ENCODE data around the gene MSI2.
A peak's percentile ranks its signal among the peaks of the same experiment; 100 is the strongest.

The MSI2 gene

DNA sequence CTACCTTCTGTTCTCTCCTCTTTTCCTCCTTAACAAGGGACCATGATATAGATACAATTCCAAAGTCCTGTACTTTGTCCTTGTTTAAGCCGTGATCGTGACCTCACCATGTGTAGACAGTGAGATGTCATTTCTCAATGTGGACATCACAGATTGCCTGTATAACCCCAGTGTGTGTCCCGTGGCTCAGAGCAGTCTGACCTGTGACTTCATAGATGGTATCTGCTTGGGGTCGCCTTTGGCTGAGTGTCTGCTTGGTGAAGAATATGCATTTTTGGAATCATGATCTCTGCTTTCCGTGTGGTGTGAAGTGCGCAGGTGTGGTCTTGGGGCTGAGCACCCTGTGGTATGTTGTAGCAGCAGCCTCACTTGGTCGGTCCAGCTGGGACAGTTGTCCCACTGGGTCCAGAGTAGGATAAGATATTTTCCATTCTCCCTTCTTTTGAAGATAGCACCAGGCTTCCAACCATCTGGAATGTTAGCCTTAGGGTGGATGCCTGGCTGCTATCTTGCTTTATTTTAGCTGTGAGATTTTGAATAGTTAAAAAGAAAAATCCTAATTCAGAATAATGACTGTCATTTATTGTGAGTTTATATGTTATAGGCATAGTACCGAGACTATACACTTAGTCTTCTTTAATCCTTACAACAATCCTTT lies 13.4 kb downstream of the MSI2 start:
- no peak for DNase-seq (ENCODE audit: low read depth in 4 of 4, low spot score in 1 of 4)

DNA sequence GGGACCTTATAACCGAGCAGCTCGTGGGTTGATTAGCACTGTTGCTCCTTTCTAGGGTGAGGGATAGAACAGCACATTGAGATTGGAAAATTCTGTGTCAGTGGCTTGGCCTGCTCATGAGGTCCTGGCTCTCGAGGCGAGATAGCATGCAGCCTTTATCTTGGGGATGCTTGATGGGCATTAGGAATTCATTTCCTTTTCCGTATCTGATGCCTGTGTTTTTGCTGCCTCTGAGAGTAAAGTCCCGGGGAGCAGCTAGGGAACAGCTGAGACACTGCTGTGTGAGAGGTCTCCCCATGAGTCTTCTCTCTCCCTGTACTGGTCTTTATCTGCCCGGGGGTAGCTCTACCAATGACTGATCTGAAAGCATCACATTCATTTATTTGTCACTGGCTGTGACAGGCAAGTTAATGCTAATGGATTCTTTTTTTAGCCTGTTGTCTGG lies 14.5 kb downstream of the MSI2 start:
- no peak for DNase-seq (ENCODE audit: low read depth in 4 of 4, low spot score in 1 of 4)

DNA sequence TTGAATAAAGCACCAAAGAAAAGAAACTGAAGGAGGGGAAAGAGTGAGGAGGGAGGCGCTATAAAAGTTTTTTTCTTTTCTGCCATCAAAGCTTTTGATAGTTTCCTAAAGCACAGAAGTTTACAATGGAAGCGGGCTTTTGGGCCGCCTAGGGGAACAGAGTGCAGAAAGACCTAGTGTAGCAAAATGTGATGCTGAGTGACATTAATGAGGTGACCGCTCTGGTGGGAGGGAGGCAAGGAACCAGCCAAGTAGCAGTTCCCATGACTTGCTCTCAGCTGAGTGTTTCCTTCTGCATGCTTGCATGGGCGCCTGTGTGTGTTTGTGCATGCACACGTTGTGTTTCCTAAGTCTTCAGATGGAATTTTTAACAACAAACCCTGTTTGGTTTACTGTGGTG lies 15.5 kb downstream of the MSI2 start:
- DNase-seq (ENCODE audit: low read depth in 4 of 4, low spot score in 1 of 4) = no peak

DNA sequence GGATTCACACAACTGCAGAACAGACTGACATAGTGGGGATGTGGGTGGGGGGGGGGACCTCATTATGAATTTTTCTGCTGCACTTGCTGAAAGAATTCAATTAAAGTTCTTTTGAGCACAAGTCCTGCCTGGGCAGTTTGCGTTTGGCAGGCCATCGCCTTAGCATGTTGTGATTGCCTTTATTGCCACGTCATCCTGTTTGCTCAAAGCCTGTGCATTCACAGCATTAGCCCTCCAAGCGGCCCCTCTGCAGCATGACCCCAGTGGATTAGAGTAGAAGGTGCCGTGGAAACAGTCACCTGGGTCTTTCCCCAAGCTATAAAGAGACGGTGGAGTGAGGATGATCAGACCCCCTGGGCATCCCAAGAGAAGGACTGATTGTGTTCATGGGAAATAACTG lies 17.2 kb downstream of the MSI2 start:
- DNase-seq (ENCODE audit: low read depth in 4 of 4, low spot score in 1 of 4) = no peak

DNA sequence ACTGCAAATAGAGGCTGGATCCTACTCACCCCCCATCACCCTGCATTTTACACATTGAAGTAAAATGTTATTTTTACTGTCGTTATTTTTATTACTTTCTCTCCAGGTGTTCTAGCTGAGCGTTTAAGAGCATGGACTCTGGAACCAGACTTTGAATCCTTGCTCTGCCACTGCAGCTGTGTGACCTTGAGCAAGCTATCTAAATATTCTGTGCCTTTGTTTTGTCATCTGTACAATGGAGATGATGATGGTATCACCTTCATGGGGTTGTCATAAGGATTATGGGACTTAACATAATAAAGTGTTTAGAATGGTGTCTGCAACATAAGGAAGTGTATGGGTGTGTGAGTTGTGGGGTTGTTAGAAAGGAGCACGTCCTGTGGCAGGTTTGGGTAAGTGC lies 17.8 kb downstream of the MSI2 start:
- no peak for DNase-seq (ENCODE audit: low read depth in 4 of 4, low spot score in 1 of 4)

DNA sequence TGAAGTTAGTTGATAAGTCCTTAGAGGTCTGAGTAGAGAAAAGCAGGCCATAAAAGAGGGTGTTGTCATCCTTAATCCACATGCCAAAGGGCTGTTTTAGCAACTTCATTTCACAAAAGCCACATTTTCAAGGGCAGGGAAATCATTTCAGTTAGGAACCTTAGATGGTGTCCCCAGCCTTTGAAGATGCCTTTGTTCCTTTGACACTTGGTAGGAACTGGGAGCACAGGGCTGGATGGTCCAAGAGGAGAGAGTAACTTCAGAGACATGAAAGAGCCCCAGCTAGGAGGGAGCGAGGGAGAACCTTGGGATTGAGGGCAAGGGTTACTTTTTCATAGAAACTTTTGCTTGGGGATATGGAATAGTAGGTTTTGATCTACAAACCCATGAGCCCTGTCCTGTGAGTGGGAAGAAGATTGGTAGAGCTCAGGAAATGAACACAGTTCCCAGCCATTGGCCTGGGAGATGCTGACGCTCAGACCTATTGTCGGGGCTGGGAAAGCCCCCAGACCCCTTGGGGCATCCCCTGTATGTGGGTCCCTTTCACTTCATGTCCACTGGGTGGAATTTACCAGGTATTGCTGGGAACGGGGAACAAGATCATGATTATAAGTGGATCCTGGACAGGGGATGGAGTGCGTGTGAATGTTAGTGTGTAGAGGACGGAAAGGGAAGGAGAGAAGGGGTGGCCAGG lies 18.9 kb downstream of the MSI2 start:
- DNase-seq (ENCODE audit: low read depth in 4 of 4, low spot score in 1 of 4) = no peak

DNA sequence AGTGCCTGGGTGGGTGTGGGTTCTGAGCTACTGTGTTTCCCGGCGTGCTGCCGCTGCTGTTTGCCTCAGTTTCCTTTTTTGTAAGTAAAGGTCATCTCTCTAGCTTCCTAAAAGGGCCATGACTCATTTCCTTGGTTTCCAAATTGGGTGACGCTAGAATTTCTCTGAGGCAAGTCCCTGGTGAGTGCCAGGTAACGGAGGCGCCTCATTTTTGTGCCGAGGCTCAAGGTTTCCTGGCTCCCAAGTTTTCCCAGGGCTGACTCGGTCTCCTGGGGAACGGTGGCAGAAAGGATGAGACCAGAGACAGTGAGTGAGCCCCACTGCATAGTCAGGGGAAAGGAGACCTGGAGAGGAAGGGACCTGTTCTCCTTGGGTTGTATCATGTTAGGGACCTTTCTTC lies 20.3 kb downstream of the MSI2 start:
- DNase-seq (ENCODE audit: low read depth in 4 of 4, low spot score in 1 of 4) = no peak

DNA sequence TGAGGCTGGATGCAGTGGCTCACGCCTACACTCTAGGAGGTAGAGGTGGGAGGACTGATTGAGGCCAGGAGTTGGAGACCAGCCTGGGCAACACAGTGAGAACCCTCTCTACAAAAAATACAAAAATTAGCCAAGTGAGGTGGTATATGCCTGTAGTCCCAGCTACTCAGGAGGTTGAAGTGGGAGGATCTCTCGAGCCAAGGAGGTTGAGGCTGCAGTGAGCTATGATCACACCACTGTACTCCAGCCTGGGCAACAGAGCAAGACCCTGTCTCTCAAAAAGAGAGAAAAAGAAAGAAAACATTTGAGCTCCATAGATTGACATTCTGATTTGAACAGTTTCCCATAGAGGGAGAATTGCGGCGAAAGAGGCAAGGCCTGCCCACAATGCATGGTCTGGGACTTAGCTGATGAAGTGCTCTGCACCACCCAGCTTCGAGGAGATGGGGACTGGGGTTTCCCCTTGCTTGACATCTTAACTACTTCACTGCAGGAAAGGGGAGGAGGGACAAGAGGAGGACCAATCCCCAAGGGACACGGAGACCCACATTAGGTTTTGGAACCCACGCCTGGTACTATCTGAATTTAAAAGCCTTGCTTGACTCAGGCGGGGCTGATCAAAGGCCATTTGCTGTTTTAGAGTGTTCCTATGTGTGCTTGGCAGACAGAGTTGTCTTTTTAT lies 21.7 kb downstream of the MSI2 start:
- DNase-seq (ENCODE audit: low read depth in 4 of 4, low spot score in 1 of 4) = no peak

DNA sequence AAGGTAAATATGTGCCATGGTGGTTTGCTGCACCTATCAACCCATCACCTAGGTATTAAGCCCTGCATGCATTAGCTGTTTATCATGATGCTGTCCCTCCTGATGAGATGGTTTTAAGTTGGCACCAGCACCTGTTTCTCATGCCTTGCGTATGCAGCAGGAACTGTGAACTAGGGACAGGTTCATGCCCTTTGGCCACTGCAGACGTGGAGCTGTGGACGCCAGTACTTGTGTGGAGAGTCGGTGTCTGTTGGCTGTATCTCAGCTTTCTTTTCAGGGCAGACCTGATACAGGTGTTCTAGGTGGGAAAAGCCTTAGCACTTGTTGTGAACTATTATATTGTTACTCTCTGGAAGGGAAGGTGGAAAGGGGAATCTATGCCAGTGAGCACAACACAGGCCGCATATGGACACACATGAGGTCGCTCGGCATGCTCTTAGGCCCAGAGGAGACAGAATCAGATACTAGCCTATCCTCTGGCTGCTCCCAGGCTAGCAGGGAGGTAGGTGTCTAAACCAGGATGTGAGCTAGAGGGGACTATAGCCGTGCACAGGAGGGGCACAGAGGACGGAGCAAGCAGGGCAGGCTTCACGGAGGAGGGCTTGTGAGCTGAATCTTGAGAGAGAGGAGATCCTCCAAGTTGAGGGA lies 22.5 kb downstream of the MSI2 start:
- no peak for DNase-seq (ENCODE audit: low read depth in 4 of 4, low spot score in 1 of 4)

DNA sequence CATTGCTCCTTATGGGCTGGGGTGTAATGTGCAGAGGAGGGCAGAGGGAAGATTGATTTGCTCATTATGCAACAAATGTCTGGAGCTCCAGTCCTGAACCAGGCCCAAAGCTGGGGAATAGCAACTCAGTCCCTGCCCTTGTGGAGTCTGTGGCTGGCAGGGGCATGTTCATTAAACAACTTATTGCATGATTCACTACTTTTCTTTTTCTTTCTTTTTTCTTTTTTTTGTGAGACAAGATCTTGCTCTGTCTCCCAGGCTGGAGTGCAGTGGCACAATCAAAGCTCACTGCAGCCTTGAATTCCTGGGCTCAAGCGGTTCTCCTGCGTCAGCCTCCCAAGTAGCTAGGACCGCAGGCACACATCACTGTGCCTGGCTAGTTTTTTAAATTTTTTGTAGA lies 23.1 kb downstream of the MSI2 start:
- no peak for DNase-seq (ENCODE audit: low read depth in 4 of 4, low spot score in 1 of 4)

DNA sequence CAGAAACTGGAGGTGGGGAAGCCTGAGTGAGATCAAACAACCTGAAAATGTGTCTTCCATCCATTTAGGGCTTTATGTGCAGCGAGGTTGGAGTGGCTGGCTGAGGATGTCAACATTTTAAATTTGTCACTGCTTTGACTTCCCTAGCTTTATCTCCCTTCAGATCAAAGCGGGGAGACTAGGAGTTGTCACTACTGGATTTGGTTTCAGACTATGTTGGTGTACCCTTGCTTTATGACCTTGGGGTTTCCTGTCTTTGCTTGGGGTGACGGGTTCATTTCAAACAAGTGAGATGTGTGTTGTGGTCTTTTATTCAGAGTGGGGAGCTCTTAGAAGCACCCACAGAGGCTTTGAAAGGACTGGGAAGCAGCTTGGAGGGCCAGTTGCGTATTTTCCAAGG lies 25.6 kb downstream of the MSI2 start:
- no peak for DNase-seq (ENCODE audit: low read depth in 4 of 4, low spot score in 1 of 4)

DNA sequence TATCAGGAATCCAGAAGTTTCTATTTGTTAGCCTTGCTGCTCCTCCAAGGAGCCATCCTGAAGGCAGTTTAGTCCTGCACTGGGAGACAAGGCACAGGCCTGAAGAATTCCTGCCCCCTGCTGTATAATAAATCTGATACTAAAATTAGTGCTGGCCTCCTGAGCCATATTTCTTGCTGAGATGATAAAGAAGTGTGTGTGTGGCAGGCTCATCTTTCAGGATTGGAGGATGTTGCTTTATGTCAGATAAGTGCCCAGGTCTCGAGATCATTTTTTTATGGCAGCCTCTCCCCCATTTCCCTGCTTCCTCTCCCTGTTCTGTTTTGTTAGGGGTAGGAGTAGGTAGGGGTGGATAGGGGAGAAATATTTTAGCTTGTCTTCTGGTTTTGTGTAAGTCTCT lies 26.0 kb downstream of the MSI2 start:
- DNase-seq (ENCODE audit: low read depth in 4 of 4, low spot score in 1 of 4) = no peak

DNA sequence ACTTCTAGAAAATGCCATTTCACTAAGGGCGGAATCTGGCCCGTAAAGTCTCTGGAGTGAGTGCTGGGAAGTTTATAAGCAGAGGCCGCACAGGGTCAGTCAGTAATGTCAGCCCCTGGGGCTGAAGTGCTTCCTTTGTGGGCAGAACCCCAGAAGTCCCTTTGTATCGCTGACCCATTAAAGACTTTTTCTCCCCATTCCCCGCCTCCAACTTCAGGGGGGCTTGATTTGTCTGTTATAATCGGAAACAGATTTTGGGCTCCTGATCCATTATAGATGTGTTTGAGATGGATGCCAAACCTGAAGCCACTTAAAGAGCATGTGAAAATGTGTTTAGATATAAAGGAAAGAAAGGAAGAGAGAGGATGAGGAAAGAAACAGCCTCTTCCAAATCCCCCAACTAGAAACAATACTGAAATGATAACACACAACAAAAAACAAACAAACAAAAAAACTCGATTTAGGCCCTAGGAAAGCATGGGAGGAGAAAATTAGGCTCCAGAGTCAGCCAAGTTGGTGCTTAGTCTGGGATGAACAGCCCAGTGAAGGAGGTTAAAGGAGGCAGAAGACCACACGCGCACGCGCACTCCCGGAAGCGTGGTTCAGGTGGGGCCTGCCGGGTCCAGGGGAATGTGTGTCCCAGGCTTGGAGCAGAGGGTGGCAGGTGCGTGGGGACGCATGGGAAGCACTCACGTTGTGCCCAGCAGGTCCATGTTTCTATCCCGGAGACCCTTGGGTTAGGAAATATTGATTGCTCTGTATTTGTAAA lies 27.1 kb downstream of the MSI2 start:
- DNase-seq (ENCODE audit: low read depth in 4 of 4, low spot score in 1 of 4) = no peak

DNA sequence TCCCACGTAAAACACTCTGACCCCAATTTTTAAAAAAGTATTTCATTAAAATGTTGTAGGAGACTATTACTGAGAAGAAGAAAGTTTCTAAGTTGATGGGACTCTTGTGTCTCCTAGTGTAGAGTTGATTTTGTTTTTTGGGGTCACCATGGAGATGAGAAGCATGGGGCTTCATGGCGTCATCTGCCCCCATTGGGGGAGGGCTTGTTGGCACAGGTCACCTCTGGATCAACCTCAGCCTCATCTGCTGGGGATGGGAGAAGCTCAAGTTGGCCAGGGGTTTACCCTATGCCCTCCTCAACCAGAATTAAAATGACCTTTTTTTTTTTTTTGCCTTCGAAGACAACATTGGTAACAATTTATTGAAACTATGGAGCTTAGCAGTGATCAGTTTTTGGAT lies 28.3 kb downstream of the MSI2 start:
- DNase-seq (ENCODE audit: low read depth in 4 of 4, low spot score in 1 of 4) = no peak

DNA sequence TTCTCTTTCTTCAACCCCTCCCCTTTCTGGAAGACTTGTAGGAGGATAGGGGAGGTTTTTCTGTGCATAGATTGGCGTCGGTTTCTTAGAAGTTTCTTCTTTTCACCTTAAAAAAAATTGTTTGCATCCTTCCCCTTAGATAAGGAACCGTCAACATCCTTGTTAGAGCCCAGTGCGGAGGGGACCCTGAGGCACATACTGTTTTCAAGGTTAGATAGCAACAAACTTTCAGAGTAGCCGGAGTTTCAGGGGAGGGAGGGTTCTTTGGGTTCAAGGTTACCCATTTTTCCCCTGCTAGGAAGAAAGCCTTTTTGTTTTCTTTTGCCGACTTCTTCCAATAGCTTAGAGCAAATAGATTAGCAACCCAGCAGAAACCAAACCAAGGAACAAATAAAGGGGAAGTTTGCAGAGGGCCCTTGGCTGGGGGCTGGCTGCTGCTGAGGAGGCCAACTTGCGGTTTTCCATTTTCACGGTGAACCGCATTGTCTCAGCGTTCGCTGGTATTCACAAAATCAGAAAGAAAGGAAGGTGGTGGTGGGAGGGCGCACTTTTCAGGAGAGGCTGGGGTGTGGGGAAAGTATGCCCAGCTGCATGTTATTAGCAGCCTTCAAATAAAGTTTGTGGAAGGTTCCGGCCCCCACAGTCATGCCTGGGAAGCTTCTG lies 28.8 kb downstream of the MSI2 start:
- DNase-seq (ENCODE audit: low read depth in 4 of 4, low spot score in 1 of 4) = peak in 2 of 4 experiments; percentile 20 to 37

DNA sequence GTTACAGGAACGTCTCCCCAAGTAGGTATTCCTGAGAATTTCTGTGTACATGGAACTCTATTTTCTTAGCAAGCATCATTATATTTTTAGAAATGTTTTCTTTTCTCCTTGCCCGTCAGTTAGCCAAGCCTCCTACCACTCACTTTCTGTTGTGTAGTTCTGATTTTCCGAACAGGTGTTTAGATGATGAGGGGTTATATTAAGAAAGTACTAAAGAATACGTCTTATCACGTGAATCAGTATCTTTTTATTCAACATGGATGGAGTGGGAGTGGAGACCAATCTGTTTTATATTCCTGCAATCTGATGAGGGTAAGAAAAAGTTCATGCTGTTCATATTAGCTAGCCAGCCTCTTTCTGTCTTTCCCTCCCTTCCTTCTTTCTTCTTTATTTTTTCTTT lies 29.4 kb downstream of the MSI2 start:
- DNase-seq (ENCODE audit: low read depth in 4 of 4, low spot score in 1 of 4) = no peak

DNA sequence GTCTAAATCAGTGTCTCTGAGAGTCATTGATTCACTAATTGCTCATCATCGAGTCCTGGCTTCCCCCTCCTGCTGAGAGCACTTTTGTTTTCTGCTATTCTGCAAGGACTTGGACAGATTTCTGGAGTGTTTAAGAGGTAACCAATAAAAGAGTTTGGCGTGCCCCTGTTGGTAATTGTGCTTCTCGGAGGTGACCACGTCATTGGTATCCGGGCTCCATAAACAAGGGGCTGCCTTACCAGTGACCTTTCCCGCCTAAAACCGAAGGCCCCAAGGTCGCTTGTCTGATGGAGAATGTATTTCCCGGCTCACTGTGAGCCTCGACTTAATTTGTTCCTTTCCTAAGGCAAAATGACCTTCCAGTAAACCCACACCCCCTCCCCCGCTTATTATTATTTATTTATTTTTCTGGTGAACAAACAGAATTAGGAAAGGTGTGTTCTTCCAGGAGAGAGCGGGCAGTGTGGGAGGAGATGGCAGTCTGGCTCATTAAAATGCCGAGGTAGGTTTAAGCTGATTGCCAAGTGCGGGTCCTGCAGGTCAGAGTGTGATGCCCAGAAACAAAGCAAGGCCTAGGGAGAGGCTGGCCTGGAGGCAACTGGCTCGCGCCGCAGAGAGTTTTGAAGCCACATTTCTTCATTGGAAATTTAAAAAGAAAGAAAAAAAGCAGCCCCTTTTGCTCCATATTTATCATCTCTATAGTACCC lies 30.2 kb downstream of the MSI2 start:
- no peak for DNase-seq (ENCODE audit: low read depth in 4 of 4, low spot score in 1 of 4)

DNA sequence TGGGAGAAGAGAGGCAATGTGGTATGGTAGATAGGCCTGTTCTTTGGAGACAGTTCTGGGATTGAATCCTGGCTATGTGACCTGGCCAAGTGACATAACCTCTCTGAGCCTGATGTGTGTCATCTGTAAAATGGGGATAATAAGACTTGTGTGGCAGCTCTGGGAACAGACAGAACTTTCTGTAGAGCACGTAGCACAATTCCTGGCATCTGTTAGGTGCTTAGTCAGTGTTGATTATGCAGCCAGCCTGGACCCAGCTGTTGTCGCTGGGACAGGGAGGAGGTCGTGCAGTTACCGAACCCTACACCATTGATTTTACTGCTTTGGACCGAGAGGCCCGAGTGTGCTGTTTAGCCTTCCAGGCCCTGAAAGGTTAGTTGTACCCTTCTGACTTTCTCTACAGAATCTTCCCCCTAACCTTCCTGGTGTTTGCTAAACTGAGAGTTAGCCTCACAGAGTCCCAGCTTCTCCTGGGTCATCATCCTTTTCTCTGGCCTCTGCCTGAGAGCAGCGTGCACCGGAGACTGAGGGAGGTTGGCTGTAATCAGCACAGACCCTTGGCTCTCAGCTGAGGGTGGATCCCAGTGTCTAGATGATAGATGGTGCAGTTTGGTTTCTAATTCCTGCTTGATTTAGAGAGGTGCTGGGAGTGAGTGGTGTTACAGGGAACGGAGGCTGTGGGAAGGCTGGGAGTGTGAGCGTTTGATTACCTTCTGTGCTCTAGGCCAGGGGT lies 31.9 kb downstream of the MSI2 start:
- no peak for DNase-seq (ENCODE audit: low read depth in 4 of 4, low spot score in 1 of 4)

DNA sequence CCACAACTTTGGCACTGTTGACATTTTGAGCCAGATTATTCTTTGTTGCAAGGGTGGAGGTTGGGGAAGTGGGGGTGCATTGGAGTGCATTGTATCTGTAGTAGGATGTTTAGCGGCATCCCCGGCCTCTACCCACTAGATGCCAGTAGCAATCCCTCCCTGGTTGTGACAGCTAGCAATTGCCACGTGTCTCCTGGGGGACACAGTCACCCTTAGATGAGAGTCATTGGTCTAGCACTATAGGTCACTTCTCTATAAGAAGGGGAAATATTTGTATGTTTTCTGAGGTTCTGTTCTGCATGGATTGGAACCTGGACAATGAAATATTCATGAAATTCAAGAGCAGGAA lies 32.4 kb downstream of the MSI2 start:
- DNase-seq (ENCODE audit: low read depth in 4 of 4, low spot score in 1 of 4) = no peak

DNA sequence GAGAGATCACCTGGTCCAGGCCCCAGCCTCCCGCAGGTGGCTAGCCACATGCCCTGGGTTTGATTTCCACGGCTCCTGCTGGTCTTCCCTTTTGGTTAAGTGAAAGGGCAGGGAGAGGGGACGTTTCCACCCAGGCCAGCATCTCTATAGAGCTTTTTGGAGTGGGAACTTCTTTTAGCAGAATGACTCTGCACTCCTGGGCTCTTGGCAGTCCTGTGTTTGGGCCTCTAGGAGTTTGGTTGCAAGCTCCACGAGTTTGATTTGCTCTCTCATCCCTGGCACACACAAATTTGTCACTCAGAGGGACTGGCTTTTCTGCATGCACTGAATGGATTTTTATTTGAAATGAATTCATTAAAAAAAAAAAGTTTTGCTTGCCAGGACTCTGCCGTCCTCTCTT lies 32.8 kb downstream of the MSI2 start:
- no peak for DNase-seq (ENCODE audit: low read depth in 4 of 4, low spot score in 1 of 4)
